Liver (tissue), 3 donors: Measurements from ENCODE around the gene TAF5.

Source experiments
- CTCF ChIP-seq: fragments of 150-350 bp; IDR thresholded peaks from 2 replicates; pipeline ENCODE4 v1.5.1; 2017; ENCODE audit warnings: improper control_type of control experiment, low read depth, low read length; ENCODE audit not compliant: missing input control
- FOXA2 ChIP-seq: IDR thresholded peaks from 2 replicates; pipeline ENCODE4 v1.6.1; 2016; ENCODE audit warnings: antibody characterized with exemption
- JUND ChIP-seq, 2 donors: IDR thresholded peaks; 2 replicates each; pipeline ENCODE4 v1.6.1; 2016; ENCODE audit warnings: antibody characterized with exemption in 2 of 2
- MAX ChIP-seq: IDR thresholded peaks from 2 replicates; pipeline ENCODE4 v1.6.1; 2016; ENCODE audit warnings: antibody characterized with exemption
- RAD21 ChIP-seq, 2 donors: IDR thresholded peaks; 2 replicates each; pipeline ENCODE4 v1.6.1; 2016; ENCODE audit warnings: antibody characterized with exemption in 2 of 2, mild to moderate bottlenecking in 2 of 2
- YY1 ChIP-seq: IDR thresholded peaks from 2 replicates; pipeline ENCODE4 v1.6.1; 2016; ENCODE audit warnings: antibody characterized with exemption, mild to moderate bottlenecking
- donor health status: healthy.
- donor health status: healthy.

- TF ChIP-seq CTCF (no peak), YY1 (no peak), JUND (IDR thresholded peaks at IDR 0.05) (no peak), RAD21 (IDR thresholded peaks at IDR 0.05) (no peak), MAX (no peak), FOXA2 (no peak)
These were observed 17.6 kb upstream of the TAF5 start for GRCh38 chr10:103350175-103350516.
